GM11168 (cell line): ENCODE results near the gene GLDC.
"Not testable (repeated sequence)": the region's sequence is repeated elsewhere in the genome, so short reads cannot be mapped to it uniquely, and the experiment has no call there.

Experiments
- in situ Hi-C: fragments of 300-500 bp; cut with MboI; formaldehyde crosslinking; loops from one replicate; pipeline ENCODE4 v1.12.0; 2022; ENCODE audit warnings: low sequenced_read_pairs; ENCODE audit not compliant: unreplicated experiment

Gene GLDC

GRCh38 chr9:6628704-6629103 is 16.8 kb downstream of the GLDC start:
- in situ Hi-C loops: no loop called here

GRCh38 chr9:6625363-6625762 is 20.2 kb downstream of the GLDC start:
- in situ Hi-C loops: no loop called here

- in situ Hi-C loops: not testable (repeated sequence)
Observed at GRCh38 chr9:6622784-6623183, 22.7 kb downstream of the GLDC start.

GRCh38 chr9:6620796-6621195 is 24.7 kb downstream of the GLDC start:
- in situ Hi-C loops: no loop called here

GRCh38 chr9:6620353-6620752 is 25.2 kb downstream of the GLDC start:
- in situ Hi-C loops: no loop called here

- in situ Hi-C loops: no loop called here
Observed at GRCh38 chr9:6619909-6620308, 25.6 kb downstream of the GLDC start.

- in situ Hi-C loops: no loop called here
Observed at GRCh38 chr9:6616951-6617602, 28.5 kb downstream of the GLDC start.

GRCh38 chr9:6614489-6614888 is 31.0 kb downstream of the GLDC start:
- in situ Hi-C loops: no loop called here

- in situ Hi-C loops: no loop called here
Observed at GRCh38 chr9:6611865-6612264, 33.7 kb downstream of the GLDC start.

- in situ Hi-C loops: no loop called here
Observed at GRCh38 chr9:6610073-6610472, 35.5 kb downstream of the GLDC start.

GRCh38 chr9:6609497-6610016 is 36.0 kb downstream of the GLDC start:
- in situ Hi-C loops: no loop called here

- in situ Hi-C loops: no loop called here
Observed at GRCh38 chr9:6605202-6605601, 40.3 kb downstream of the GLDC start.

- in situ Hi-C loops: no loop called here
Observed at GRCh38 chr9:6600426-6600825, 45.1 kb downstream of the GLDC start.

- in situ Hi-C loops: no loop called here
Observed at GRCh38 chr9:6600006-6600405, 45.5 kb downstream of the GLDC start.

GRCh38 chr9:6598249-6598725 is 47.2 kb downstream of the GLDC start:
- in situ Hi-C loops: no loop called here

GRCh38 chr9:6592791-6593190 is 52.7 kb downstream of the GLDC start:
- in situ Hi-C loops: no loop called here

GRCh38 chr9:6592231-6592630 is 53.3 kb downstream of the GLDC start:
- in situ Hi-C loops: no loop called here

- in situ Hi-C loops: no loop called here
Observed at GRCh38 chr9:6590772-6591384, 54.7 kb downstream of the GLDC start.

GRCh38 chr9:6590334-6590733 is 55.2 kb downstream of the GLDC start:
- in situ Hi-C loops: no loop called here

GRCh38 chr9:6584881-6585597 is 60.5 kb downstream of the GLDC start:
- in situ Hi-C loops: loop anchor here (5.0 kb wide), 2 partner anchors 57 to 152 kb away; no protein-coding TSS in a partner anchor

GRCh38 chr9:6581253-6581652 is 64.3 kb downstream of the GLDC start:
- in situ Hi-C loops: loop anchor here (5.0 kb wide), 1 partner anchor 61 kb away; no protein-coding TSS in a partner anchor
